SHP77 treated with DMSO at 0.1 percent for 48 hours (cell line): ENCODE results near the gene LPAR3.

Source experiments
- DNase-seq: peaks from one replicate; lab custom pipeline; 2025; lab: John Stamatoyannopoulos, UW

LPAR3 gene

DNA sequence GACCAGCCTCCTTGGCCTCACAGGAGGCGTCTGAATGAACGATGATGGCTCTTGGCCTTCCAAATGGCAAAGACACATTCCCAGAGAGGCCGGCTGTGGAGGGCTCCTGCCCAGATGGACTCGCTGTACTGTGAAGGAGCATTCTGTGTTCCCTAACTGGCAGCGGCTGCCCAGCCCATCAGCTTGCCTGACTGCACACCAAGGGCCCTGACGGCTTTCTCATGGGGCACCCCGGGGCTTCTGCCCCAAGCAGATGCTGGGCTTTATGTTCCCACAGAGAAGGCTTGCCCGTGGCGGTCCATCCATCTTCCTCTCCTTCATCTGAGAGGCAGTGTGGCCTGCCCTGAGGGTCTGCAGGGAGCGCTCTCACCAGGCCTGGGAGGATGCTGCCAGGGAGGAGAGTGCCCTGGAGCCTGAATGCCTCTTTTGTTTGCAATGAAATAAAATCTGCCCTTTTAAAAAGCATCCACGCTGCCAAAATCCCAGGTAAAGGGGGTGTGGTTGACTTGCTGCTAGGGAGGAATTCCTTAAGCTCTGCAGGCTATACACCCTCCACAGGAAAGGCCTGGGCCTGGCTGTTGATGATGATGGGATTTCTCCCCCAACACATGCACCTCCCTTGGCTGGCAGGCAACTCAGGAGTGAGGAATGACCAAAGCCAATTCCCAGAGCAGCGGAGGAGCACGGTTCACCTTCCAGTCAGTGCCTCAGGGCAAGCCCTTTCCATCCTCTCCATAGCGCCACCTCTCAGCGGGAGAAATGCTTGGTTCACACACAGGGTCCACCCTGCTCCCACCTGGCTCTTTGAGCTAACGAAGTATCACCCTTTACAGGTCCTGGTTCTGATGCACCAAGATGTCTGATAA lies 118.1 kb downstream of the LPAR3 start:
- DNase-seq = no peak

GRCh38 chr1:84773933-84774497 lies 119.0 kb downstream of the LPAR3 start:
- DNase-seq = no peak

GRCh38 chr1:84773195-84773594 lies 119.8 kb downstream of the LPAR3 start:
- DNase-seq = no peak

DNA sequence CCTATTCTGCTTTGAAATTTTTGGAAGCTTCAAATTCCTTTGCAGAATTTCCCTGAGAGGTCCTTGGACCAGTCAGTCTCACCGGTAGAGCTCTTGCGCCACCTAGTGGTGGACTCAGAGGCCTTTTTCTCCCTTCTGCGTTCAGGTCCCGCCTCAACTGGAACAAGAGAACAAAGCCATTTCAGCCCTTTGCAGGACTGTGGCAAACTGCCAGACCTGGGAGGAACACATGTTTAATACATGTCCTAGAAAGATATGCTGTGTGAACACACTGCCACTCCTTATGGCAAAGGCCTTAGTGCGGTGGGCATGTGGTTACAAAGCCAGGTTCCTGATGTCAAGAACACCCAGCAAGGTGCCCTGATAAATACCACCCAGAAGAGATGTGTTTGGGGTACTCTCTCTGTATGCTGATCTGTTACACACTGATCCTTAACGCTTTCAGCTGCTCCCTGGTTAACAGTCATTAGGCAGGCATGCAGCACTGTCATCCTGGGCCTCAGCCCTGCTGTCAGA lies 120.5 kb downstream of the LPAR3 start:
- peak; percentile 32 for DNase-seq

DNA sequence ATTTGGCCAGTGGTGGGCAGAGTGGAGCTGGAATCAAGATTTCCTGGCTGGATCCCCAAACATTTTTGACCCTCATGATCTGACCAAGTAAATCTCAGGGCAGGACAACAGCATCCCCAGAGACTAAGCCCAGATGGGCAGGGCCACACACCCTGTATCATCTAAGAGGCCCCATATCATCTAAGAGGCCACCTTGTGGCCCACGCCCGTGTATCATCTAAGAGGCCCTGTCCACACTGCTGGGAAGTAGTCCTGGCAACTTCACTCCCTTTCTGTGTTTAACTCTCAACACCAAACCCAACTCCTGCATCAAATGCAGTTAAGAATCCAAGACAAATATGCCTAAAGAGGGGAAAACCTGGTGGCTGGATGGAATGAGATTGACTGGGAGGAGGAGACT lies 121.1 kb downstream of the LPAR3 start:
- DNase-seq = no peak

DNA sequence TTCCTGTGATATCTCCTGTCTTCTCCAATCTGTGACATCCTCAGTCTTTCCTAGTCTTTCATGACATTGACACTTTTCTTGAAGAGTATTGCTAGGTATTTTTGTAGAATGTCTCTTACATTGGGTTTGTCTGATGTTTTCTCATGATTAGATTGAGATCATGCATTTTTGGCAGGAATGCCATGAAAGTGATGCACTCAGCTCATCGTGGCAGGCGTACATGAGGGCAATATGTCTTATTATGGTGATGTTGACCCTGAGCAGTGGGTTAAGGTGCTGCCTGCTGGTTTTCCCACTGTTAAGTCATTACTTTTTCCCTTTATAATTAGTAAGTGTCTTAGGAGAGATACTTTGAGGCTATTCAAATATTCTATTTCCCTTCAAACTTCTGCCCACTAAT lies 122.5 kb downstream of the LPAR3 start:
- DNase-seq = no peak

DNA sequence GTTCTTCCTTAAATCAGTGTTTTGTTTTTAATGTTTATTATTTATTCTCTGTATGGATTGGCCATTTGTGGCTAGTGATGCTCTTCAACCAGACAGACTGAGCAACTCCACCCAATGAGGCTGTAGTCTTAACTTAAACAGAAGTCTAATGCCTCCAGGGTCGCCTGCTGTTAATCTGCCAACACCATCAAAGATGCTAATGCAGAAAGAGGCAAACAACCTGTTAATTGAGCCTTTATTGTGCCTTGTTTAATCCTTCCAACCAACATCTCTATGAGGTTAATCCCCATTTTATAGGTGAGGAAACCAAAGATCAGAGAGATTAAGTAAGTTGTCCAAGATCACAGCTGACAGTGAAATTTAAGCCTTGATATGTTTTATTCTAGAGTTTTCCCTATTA lies 123.4 kb downstream of the LPAR3 start:
- DNase-seq = no peak

GRCh38 chr1:84768634-84769033 lies 124.4 kb downstream of the LPAR3 start:
- no peak for DNase-seq

DNA sequence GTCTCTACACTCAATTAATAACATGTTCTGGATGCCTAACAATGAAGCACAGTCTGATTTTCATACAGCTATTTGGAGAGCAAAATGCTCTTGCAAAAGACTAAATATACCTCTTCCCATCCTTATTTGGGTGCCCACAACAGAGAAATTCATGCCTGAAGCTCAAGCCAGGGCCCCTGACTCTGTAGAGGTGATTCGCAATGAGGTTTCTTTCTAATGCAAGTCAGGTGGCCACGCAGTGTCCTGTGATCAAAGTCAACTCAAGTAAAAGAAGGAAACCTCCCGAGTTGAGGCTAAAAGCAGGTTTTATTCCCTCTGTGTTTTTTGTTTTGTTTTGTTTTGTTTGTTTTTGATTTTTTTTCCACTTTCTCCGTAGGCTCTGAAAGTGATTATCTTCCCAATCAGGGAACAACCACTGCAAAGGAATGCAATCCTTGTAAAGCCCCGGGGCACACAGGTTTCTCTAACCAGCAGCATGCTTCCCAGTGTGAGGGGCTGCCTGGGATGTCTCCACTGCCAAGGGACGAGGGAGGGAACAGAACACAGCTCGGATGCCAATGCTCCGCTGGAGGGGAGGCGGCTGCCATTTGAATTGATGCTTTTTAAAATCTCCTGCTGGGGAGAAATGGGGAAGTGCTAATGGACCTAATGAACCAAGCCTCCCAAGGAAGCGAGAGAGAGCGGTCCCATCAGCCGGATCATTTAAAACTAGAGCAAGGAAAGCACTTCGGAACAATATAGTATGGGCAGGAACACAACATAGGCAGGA lies 128.9 kb downstream of the LPAR3 start:
- DNase-seq = no peak

DNA sequence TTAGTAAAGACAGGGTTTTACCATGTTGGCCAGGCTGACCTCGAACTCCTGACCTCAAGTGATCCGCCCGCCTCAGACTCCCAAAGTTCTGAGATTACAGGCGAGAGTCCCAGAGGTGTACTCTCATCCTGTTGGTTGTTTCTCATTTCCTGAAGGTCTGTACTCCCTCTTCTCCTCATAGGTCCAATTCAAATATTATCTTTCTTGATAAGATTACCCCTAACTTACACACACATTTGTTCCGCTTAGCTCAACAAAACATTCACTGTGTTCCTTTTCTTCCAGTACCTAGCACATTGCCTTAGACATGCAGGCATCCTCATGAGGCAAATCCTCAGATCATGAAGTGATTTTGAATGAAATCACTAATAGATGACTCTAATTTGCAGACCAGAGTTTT lies 130.3 kb downstream of the LPAR3 start:
- DNase-seq = no peak
